Type B pancreatic cell (in vitro differentiated cells): ENCODE measurements around the gene TMEM63A. TPM values are rescaled to one million over a fixed set of nuclear protein-coding genes. Genes with fewer than 3 reads are reported as not detected.

Experiments used
- DNase-seq: peaks from one replicate; pipeline ENCODE4 v3.0.0; 2021; ENCODE audit warnings: mixed read lengths; ENCODE audit not compliant: unreplicated experiment; ENCODE audit errors: extremely low spot score
- H3K27ac Mint-ChIP-seq: 2 replicates; pipeline ENCODE4 v1.8.0; 2021; ENCODE audit warnings: mild to moderate bottlenecking, mixed read lengths
- H3K27me3 Mint-ChIP-seq: 2 replicates; pipeline ENCODE4 v1.8.0; 2021; ENCODE audit warnings: mixed read lengths
- H3K36me3 Mint-ChIP-seq: 2 replicates; pipeline ENCODE4 v1.8.0; 2021; ENCODE audit warnings: mixed read lengths
- H3K4me1 Mint-ChIP-seq: one replicate; pipeline ENCODE4 v1.8.0; 2021; ENCODE audit warnings: mixed read lengths; ENCODE audit not compliant: unreplicated experiment
- H3K4me3 Mint-ChIP-seq: 2 replicates; pipeline ENCODE4 v1.8.0; 2021; ENCODE audit warnings: mild to moderate bottlenecking, mixed read lengths
- H3K9me3 Mint-ChIP-seq: 2 replicates; pipeline ENCODE4 v1.8.0; 2021; ENCODE audit warnings: mixed read lengths
- CTCF ChIP-seq: fragments of 200-600 bp; sonication (generic); conservative IDR thresholded peaks from 2 replicates; pipeline ENCODE4 v1.5.0; 2021; ENCODE audit warnings: antibody characterized with exemption, mild to moderate bottlenecking
- total RNA-seq: library from RNA; stranded (reverse); gene quantifications from 2 replicates; pipeline ENCODE4 v1.2.1, GENCODE V29; 2021; ENCODE audit warnings: low replicate concordance

Gene TMEM63A
- total RNA-seq, 1 donor from 2014 or later = 63.3 TPM

GRCh38 chr1:225863167-225863566 lies 19.0 kb downstream of the TMEM63A start:
- Mint-ChIP-seq H3K36me3 (peaks cover 3% of the 10 kb centered on the region), H3K27me3 (no peaks in the 10 kb centered on the region), H3K4me3 (no peak overlapping the region), H3K9me3 (no peaks in the 10 kb centered on the region), H3K4me1 (peaks cover 4% of the 10 kb centered on the region), H3K27ac (no peak overlapping the region)
- no peak for TF ChIP-seq CTCF
- DNase-seq = no peak

- peaks cover 1% of the 10 kb centered on the region for H3K36me3 Mint-ChIP-seq
- no peaks in the 10 kb centered on the region for H3K9me3 Mint-ChIP-seq
- no peak overlapping the region for H3K27ac Mint-ChIP-seq
- DNase-seq = no peak
- no peak for TF ChIP-seq CTCF
- H3K4me1 Mint-ChIP-seq = peaks cover 8% of the 10 kb centered on the region
- no peak overlapping the region for H3K4me3 Mint-ChIP-seq
- no peaks in the 10 kb centered on the region for H3K27me3 Mint-ChIP-seq
Observed at GRCh38 chr1:225862581-225862950, 19.6 kb downstream of the TMEM63A start.

- no peaks in the 10 kb centered on the region for H3K27me3 Mint-ChIP-seq
- H3K4me3 Mint-ChIP-seq = no peak overlapping the region
- H3K9me3 Mint-ChIP-seq = no peaks in the 10 kb centered on the region
- no peak for TF ChIP-seq CTCF
- DNase-seq = no peak
- H3K27ac Mint-ChIP-seq = no peak overlapping the region
- no peaks in the 10 kb centered on the region for H3K36me3 Mint-ChIP-seq
- peaks cover 7% of the 10 kb centered on the region for H3K4me1 Mint-ChIP-seq
Observed at GRCh38 chr1:225861834-225862580, 20.2 kb downstream of the TMEM63A start.

GRCh38 chr1:225860876-225861441 lies 21.2 kb downstream of the TMEM63A start:
- H3K9me3 Mint-ChIP-seq = no peaks in the 10 kb centered on the region
- H3K27ac Mint-ChIP-seq = no peak overlapping the region
- peaks cover 4% of the 10 kb centered on the region for H3K4me1 Mint-ChIP-seq
- H3K4me3 Mint-ChIP-seq = no peak overlapping the region
- H3K27me3 Mint-ChIP-seq = no peaks in the 10 kb centered on the region
- no peak for DNase-seq
- H3K36me3 Mint-ChIP-seq = no peaks in the 10 kb centered on the region
- TF ChIP-seq CTCF = no peak

GRCh38 chr1:225860107-225860506 lies 22.1 kb downstream of the TMEM63A start:
- DNase-seq = no peak
- Mint-ChIP-seq H3K9me3 (no peaks in the 10 kb centered on the region), H3K4me3 (no peak overlapping the region), H3K27ac (no peak overlapping the region), H3K4me1 (peaks cover 4% of the 10 kb centered on the region), H3K27me3 (no peaks in the 10 kb centered on the region), H3K36me3 (no peaks in the 10 kb centered on the region)
- TF ChIP-seq CTCF = no peak
